Rectal smooth muscle tissue (tissue), 1 donor: ENCODE results near the gene DAND5.

ENCODE experiments used
- H3K27ac ChIP-seq: one replicate; pipeline ENCODE4 v1.7.0; 2013; ENCODE audit warnings: low read depth, low read length, inconsistent platforms
- H3K27me3 ChIP-seq: one replicate; pipeline ENCODE4 v1.7.0; 2013; ENCODE audit warnings: low read length; ENCODE audit not compliant: control insufficient read depth, insufficient read depth
- H3K36me3 ChIP-seq: one replicate; pipeline ENCODE4 v1.7.0; 2013; ENCODE audit warnings: low read length; ENCODE audit not compliant: control insufficient read depth, insufficient read depth
- H3K4me1 ChIP-seq: one replicate; pipeline ENCODE4 v1.7.0; 2013; ENCODE audit warnings: low read length; ENCODE audit not compliant: control insufficient read depth, insufficient read depth
- H3K4me3 ChIP-seq: one replicate; pipeline ENCODE4 v1.7.0; 2013; ENCODE audit warnings: low read length
- H3K9ac ChIP-seq: one replicate; pipeline ENCODE4 v1.7.0; 2013; ENCODE audit warnings: low read length

Gene DAND5

GRCh38 chr19:13022859-13023636 lies 53.7 kb downstream of the DAND5 start:
- H3K9ac ChIP-seq: no peak overlapping the region

GRCh38 chr19:13023656-13024055 lies 54.3 kb downstream of the DAND5 start:
- no peaks in the 10 kb centered on the region for H3K36me3 ChIP-seq
- no peaks in the 10 kb centered on the region for H3K27me3 ChIP-seq
- peak overlapping the region; percentile 98 for H3K27ac ChIP-seq
- H3K4me1 ChIP-seq: peaks cover 73% of the 10 kb centered on the region
- peak overlapping the region; percentile 61 for H3K4me3 ChIP-seq
- H3K9ac ChIP-seq: no peak overlapping the region

More at GRCh38 chr19:13022859-13023636, 53.7 kb downstream of the DAND5 start:
- H3K27ac ChIP-seq: peak overlapping the region; percentile 98
- no peaks in the 10 kb centered on the region for H3K27me3 ChIP-seq
- no peaks in the 10 kb centered on the region for H3K36me3 ChIP-seq
- peaks cover 78% of the 10 kb centered on the region for H3K4me1 ChIP-seq
- H3K4me3 ChIP-seq: peak overlapping the region; percentile 61
